ENCODE measurements around the gene STAC3.
"Not testable (repeated sequence)": the region's sequence is repeated elsewhere in the genome, so short reads cannot be mapped to it uniquely, and the experiment has no call there.

STAC3 gene

GRCh38 chr12:57278465-57279381 is 27.7 kb upstream of the STAC3 start:
- TF ChIP-seq NFRKB (IDR thresholded peaks at IDR 0.05) (no peak), PKNOX1 (IDR thresholded peaks at IDR 0.05) (no peak)
- ChIA-PET POLR2A (no interaction called here), CTCF (no interaction called here)
- DNase-seq (ENCODE audit: extremely low spot score), result no peak

GRCh38 chr12:57276935-57277563 is 26.1 kb upstream of the STAC3 start:
- POLR2A ChIA-PET, result no interaction called here
- DNase-seq (ENCODE audit: extremely low spot score), result peak; percentile 43
- TF ChIP-seq ZNF384 (IDR thresholded peaks at IDR 0.05), result peak; percentile 96
- no peak for TF ChIP-seq BHLHE40 (IDR thresholded peaks at IDR 0.05; ENCODE audit: borderline replicate concordance)
- no peak for TF ChIP-seq SUZ12 (IDR thresholded peaks at IDR 0.05)
- CTCF ChIA-PET, result interaction anchor here (0.6 to 1.3 kb wide), 6 partner anchors 11 to 182 kb away, joined by 3 to 7 read pairs (median 4); partner anchors contain the start of genes GLI1 and INHBE

- POLR2A ChIA-PET, result not testable (repeated sequence)
These were observed 25.2 kb upstream of the STAC3 start for GRCh38 chr12:57276233-57276632.

GRCh38 chr12:57273516-57273915 is 22.5 kb upstream of the STAC3 start:
- TF ChIP-seq SUZ12 (IDR thresholded peaks at IDR 0.05) (no peak), FOXM1 (IDR thresholded peaks at IDR 0.05; ENCODE audit: borderline replicate concordance) (no peak), ARNT (IDR thresholded peaks at IDR 0.05) (no peak), PKNOX1 (IDR thresholded peaks at IDR 0.05) (no peak), TARDBP (IDR thresholded peaks at IDR 0.05) (no peak)
- ChIA-PET CTCF (no interaction called here), POLR2A (interaction anchor here (1.0 kb wide), 1 partner anchor 182 kb away, joined by 4 read pairs; no protein-coding TSS in a partner anchor)
- DNase-seq (ENCODE audit: extremely low spot score), result no peak

More at GRCh38 chr12:57276233-57276632, 25.2 kb upstream of the STAC3 start:
- not testable (repeated sequence) for DNase-seq (ENCODE audit: extremely low spot score)
- CTCF ChIA-PET, result interaction anchor here (0.6 to 1.3 kb wide), 4 partner anchors 10 to 179 kb away, joined by 3 to 4 read pairs (median 4); partner anchors contain the start of gene INHBE

- POLR2A ChIA-PET, result no interaction called here
- CTCF ChIA-PET, result no interaction called here
- DNase-seq (ENCODE audit: extremely low spot score), result no peak
- no peak for TF ChIP-seq CTBP1 (IDR thresholded peaks at IDR 0.05; ENCODE audit: borderline replicate concordance)
- TF ChIP-seq FOXA1 (IDR thresholded peaks at IDR 0.05), result no peak
- no peak for TF ChIP-seq LEF1 (IDR thresholded peaks at IDR 0.05; ENCODE audit: borderline replicate concordance)
- no peak for TF ChIP-seq HDGF (IDR thresholded peaks at IDR 0.05; ENCODE audit: borderline replicate concordance)
- TF ChIP-seq SP1 (IDR thresholded peaks at IDR 0.05), result no peak
- no peak for TF ChIP-seq PKNOX1 (IDR thresholded peaks at IDR 0.05)
- TF ChIP-seq L3MBTL2 (conservative IDR thresholded peaks at IDR 0.05), result no peak
- TF ChIP-seq ARNT (IDR thresholded peaks at IDR 0.05), result no peak
- no peak for TF ChIP-seq ELF4 (IDR thresholded peaks at IDR 0.05)
These were observed 21.6 kb upstream of the STAC3 start for GRCh38 chr12:57272337-57273151.

- DNase-seq (ENCODE audit: extremely low spot score), result no peak
- POLR2A ChIA-PET, result no interaction called here
- CTCF ChIA-PET, result interaction anchor here (1.0 kb wide), 1 partner anchor 188 kb away, joined by 3 read pairs; the partner anchor contains the start of gene GLI1
- TF ChIP-seq FOXA1 (IDR thresholded peaks at IDR 0.05) (no peak), L3MBTL2 (conservative IDR thresholded peaks at IDR 0.05) (no peak), TARDBP (IDR thresholded peaks at IDR 0.05) (no peak), FOXM1 (IDR thresholded peaks at IDR 0.05; ENCODE audit: borderline replicate concordance) (no peak), ZNF384 (IDR thresholded peaks at IDR 0.05) (no peak), ELF4 (IDR thresholded peaks at IDR 0.05) (no peak), CTBP1 (IDR thresholded peaks at IDR 0.05; ENCODE audit: borderline replicate concordance) (no peak), HDGF (IDR thresholded peaks at IDR 0.05; ENCODE audit: borderline replicate concordance) (no peak), PKNOX1 (IDR thresholded peaks at IDR 0.05) (no peak), ARNT (IDR thresholded peaks at IDR 0.05) (no peak), SP1 (IDR thresholded peaks at IDR 0.05) (no peak)
These were observed 20.0 kb upstream of the STAC3 start for GRCh38 chr12:57270966-57271470.

Data from HEK293T (cell line).